GM12878 (cell line): ENCODE data around the gene NCBP1. TPM values are rescaled to one million over a fixed set of nuclear protein-coding genes. Genes with fewer than 3 reads are reported as not detected.

Source experiments
- ASH2L ChIP-seq: fragments of 300-600, 200-600 bp; sonication (generic); IDR thresholded peaks from 2 replicates; pipeline ENCODE4 v1.6.1; 2017; ENCODE audit warnings: low read depth, mild to moderate bottlenecking, borderline replicate concordance
- ATF3 ChIP-seq: IDR thresholded peaks from 2 replicates; pipeline ENCODE4 v1.6.1; 2011; ENCODE audit warnings: low read depth, mild to moderate bottlenecking, low read length, moderate library complexity, borderline replicate concordance; ENCODE audit errors: extremely low read depth
- BACH1 ChIP-seq: fragments of 450-650 bp; IDR thresholded peaks from 2 replicates; pipeline ENCODE4 v1.6.1; 2017; ENCODE audit warnings: mild to moderate bottlenecking, borderline replicate concordance
- CHD1 ChIP-seq: IDR thresholded peaks from 2 replicates; pipeline ENCODE4 v1.6.1; 2012; ENCODE audit warnings: low read depth, low read length, improper control_type of control experiment
- E2F4 ChIP-seq: IDR thresholded peaks from 2 replicates; pipeline ENCODE4 v1.6.1; 2012; ENCODE audit warnings: low read depth, low read length, improper control_type of control experiment
- ETV6 ChIP-seq, 2 experiments: fragments of 450-650 bp in 1 of 2; IDR thresholded peaks in 1 of 2; conservative IDR thresholded peaks in 1 of 2; 2 replicates each; pipeline ENCODE4 v1.6.1; 2014; ENCODE audit warnings: antibody characterized with exemption in 1 of 2, borderline replicate concordance in 1 of 2, low read depth in 1 of 2, mild to moderate bottlenecking in 1 of 2, moderate library complexity in 1 of 2
- FOS ChIP-seq: IDR thresholded peaks from 3 replicates; pipeline ENCODE4 v1.6.1; 2011; ENCODE audit warnings: borderline replicate concordance; ENCODE audit not compliant: insufficient read length; ENCODE audit errors: extremely low read depth
- NRF1 ChIP-seq: conservative IDR thresholded peaks from 2 replicates; pipeline ENCODE4 v1.6.1; 2011; ENCODE audit warnings: mild to moderate bottlenecking, low read depth, low read length, improper control_type of control experiment
- POLR2A ChIP-seq: IDR thresholded peaks from 2 replicates; pipeline ENCODE4 v1.6.1; 2011; ENCODE audit warnings: low read depth, mild to moderate bottlenecking, low read length
- RCOR1 ChIP-seq: conservative IDR thresholded peaks from 2 replicates; pipeline ENCODE4 v1.6.1; 2012; ENCODE audit warnings: low read depth, low read length, improper control_type of control experiment
- RELA ChIP-seq: fragments of 450-650 bp; IDR thresholded peaks from 2 replicates; pipeline ENCODE4 v1.8.0; 2014; ENCODE audit warnings: borderline replicate concordance; ENCODE audit not compliant: partially characterized antibody
- RELB ChIP-seq: fragments of 450-650 bp; IDR thresholded peaks from 2 replicates; pipeline ENCODE4 v1.6.1; 2017; ENCODE audit warnings: low read depth, mild to moderate bottlenecking, moderate library complexity
- TCF3 ChIP-seq: IDR thresholded peaks from 2 replicates; pipeline ENCODE4 v1.6.1; 2012; ENCODE audit warnings: low read depth, mild to moderate bottlenecking, low read length, borderline replicate concordance; ENCODE audit not compliant: insufficient read depth
- USF1 ChIP-seq: IDR thresholded peaks from 2 replicates; pipeline ENCODE4 v1.6.1; 2011; ENCODE audit warnings: borderline replicate concordance, low read depth, mild to moderate bottlenecking, moderate library complexity, mixed read lengths, low read length; ENCODE audit not compliant: insufficient read depth; ENCODE audit errors: extremely low read length
- YBX1 ChIP-seq: fragments of 450-650 bp; IDR thresholded peaks from 2 replicates; pipeline ENCODE4 v1.6.1; 2016; ENCODE audit warnings: antibody characterized with exemption
- ZBTB33 ChIP-seq: fragments of 450-650 bp; IDR thresholded peaks from 2 replicates; pipeline ENCODE4 v1.6.1; 2017; ENCODE audit warnings: mild to moderate bottlenecking
- polyA plus RNA-seq, 11 experiments: library from polyadenylated mRNA; depleted of rRNA in 4 of 11; unstranded in 6 of 11; stranded (reverse) in 5 of 11; fragments of >200 nt; fragmentation: Nextera tagmentation in 4 of 11; fragmentation: Illumina TruSeq in 1 of 11; extraction: Ambion mirVana in 4 of 11; extraction: Trizol in 1 of 11; gene quantifications; 1 replicate in 1 of 11; 2 replicates in 10 of 11; pipeline versions ENCODE4 v1.2.1 to v1.2.3, GENCODE V29; 2011 to 2016; ENCODE audit warnings: inconsistent platforms in 2 of 11, missing spikeins in 2 of 11, low read depth in 1 of 11
- total RNA-seq, 4 experiments: library from RNA; depleted of rRNA in 3 of 4; stranded (reverse); fragments of >200 nt in 3 of 4; fragmentation: Illumina TruSeq in 1 of 4; extraction: Trizol in 1 of 4; gene quantifications; 2 replicates each; pipeline versions ENCODE4 v1.2.1 to v1.2.3, GENCODE V29; 2013 to 2021

NCBP1 gene
- total and polyA plus RNA-seq, 10 of the 15 experiments (the other 5 are each of a cell fraction or from before 2014, with no cell fraction given), result 14.7 to 70.9 (median 36.0) TPM

- TF ChIP-seq RELB (peak; percentile 26; the same call in 1 of the 2 replicates), USF1 (no peak), POLR2A (peak; percentile 95), ZBTB33 (no peak), RELA (peak; percentile 34), CHD1 (no peak), RCOR1 (0 out of 2 replicates have a peak, but pooled peaks have one; percentile 66), TCF3 (no peak), BACH1 (peak; percentile 90), NRF1 (peak; percentile 81), FOS (no peak), ASH2L (peak; percentile 82; the same call in 1 of the 2 replicates), YBX1 (no peak), E2F4 (no peak), ETV6 (conservative IDR thresholded peaks at IDR 0.05 in 1 of 2, IDR thresholded peaks at IDR 0.05 in 1 of 2; ENCODE audit: borderline replicate concordance in 1 of 2, low read depth in 1 of 2) (no peak), ATF3 (no peak)
These were observed 63.4 kb downstream of the NCBP1 start, which contains the start of gene XPA (continued) for GRCh38 chr9:97696803-97697601.
